NCI-H748 (cell line): Measurements from ENCODE around the gene SLC24A3.

Source experiments
- DNase-seq: peaks from one replicate; lab custom pipeline; 2025; ENCODE audit not compliant: unreplicated experiment; lab: John Stamatoyannopoulos, UW

Gene SLC24A3

GRCh38 chr20:19419396-19419795, 207.0 kb downstream of the SLC24A3 start:
- DNase-seq = no peak

GRCh38 chr20:19423097-19423899, 210.9 kb downstream of the SLC24A3 start:
- DNase-seq = no peak

- DNase-seq = no peak
Measured at GRCh38 chr20:19423900-19424620, 211.6 kb downstream of the SLC24A3 start.

GRCh38 chr20:19426356-19426755, 213.9 kb downstream of the SLC24A3 start:
- DNase-seq = no peak

- DNase-seq = no peak
Measured at GRCh38 chr20:19427480-19427879, 215.0 kb downstream of the SLC24A3 start.

- DNase-seq = no peak
Measured at GRCh38 chr20:19427913-19428312, 215.5 kb downstream of the SLC24A3 start.

- DNase-seq = no peak
Measured at GRCh38 chr20:19428324-19428723, 215.9 kb downstream of the SLC24A3 start.

- no peak for DNase-seq
Measured at GRCh38 chr20:19429538-19429937, 217.1 kb downstream of the SLC24A3 start.

- no peak for DNase-seq
Measured at GRCh38 chr20:19430641-19431315, 218.3 kb downstream of the SLC24A3 start.

- no peak for DNase-seq
Measured at GRCh38 chr20:19431316-19431700, 218.9 kb downstream of the SLC24A3 start.

- no peak for DNase-seq
Measured at GRCh38 chr20:19431906-19432305, 219.5 kb downstream of the SLC24A3 start.

- no peak for DNase-seq
Measured at GRCh38 chr20:19433371-19434350, 221.2 kb downstream of the SLC24A3 start.

- DNase-seq = no peak
Measured at GRCh38 chr20:19435316-19435715, 222.9 kb downstream of the SLC24A3 start.

- DNase-seq = no peak
Measured at GRCh38 chr20:19435821-19436220, 223.4 kb downstream of the SLC24A3 start.

- DNase-seq = no peak
Measured at GRCh38 chr20:19438488-19438887, 226.0 kb downstream of the SLC24A3 start.

- DNase-seq = no peak
Measured at GRCh38 chr20:19440660-19441527, 228.5 kb downstream of the SLC24A3 start.

GRCh38 chr20:19446246-19446645, 233.8 kb downstream of the SLC24A3 start:
- no peak for DNase-seq

- no peak for DNase-seq
Measured at GRCh38 chr20:19448632-19449031, 236.2 kb downstream of the SLC24A3 start.

- DNase-seq = no peak
Measured at GRCh38 chr20:19449051-19449450, 236.6 kb downstream of the SLC24A3 start.
